GM06990 (cell line): ENCODE data around the gene ALX4.

ENCODE experiments used
- DNase-seq: peaks from one replicate; pipeline ENCODE4 v3.0.0-alpha.2; 2011; ENCODE audit not compliant: insufficient read length; ENCODE audit errors: extremely low read depth
- H3K27me3 ChIP-seq: replicated peaks from 2 replicates; pipeline ENCODE4 v1.6.0; 2011; ENCODE audit warnings: low read length; ENCODE audit not compliant: control insufficient read depth, insufficient read depth
- H3K36me3 ChIP-seq: 2 replicates; pipeline ENCODE4 v1.5.1; 2011; ENCODE audit warnings: low read length; ENCODE audit not compliant: control insufficient read depth, insufficient read depth
- H3K4me3 ChIP-seq: replicated peaks from 2 replicates; pipeline ENCODE4 v1.5.1; 2011; ENCODE audit warnings: low read depth, mild to moderate bottlenecking, control low read depth, low read length
- CTCF ChIP-seq: IDR thresholded peaks from 2 replicates; pipeline ENCODE4 v1.5.1; 2011; ENCODE audit warnings: low read length, control low read depth, mild to moderate bottlenecking, inconsistent platforms; ENCODE audit not compliant: insufficient read depth, poor library complexity, severe bottlenecking

The ALX4 gene

GRCh38 chr11:44219830-44220796, 89.8 kb downstream of the ALX4 start:
- TF ChIP-seq CTCF: no peak
- Histone ChIP-seq H3K27me3 (no peaks in the 10 kb centered on the region), H3K36me3 (no peaks in the 10 kb centered on the region), H3K4me3 (no peak overlapping the region)
- DNase-seq: no peak

GRCh38 chr11:44217432-44217831, 92.5 kb downstream of the ALX4 start:
- no peaks in the 10 kb centered on the region for H3K27me3 ChIP-seq
- no peak for TF ChIP-seq CTCF
- DNase-seq: no peak

GRCh38 chr11:44213148-44213547, 96.8 kb downstream of the ALX4 start:
- no peak for DNase-seq
- H3K27me3 ChIP-seq: no peaks in the 10 kb centered on the region
- H3K36me3 ChIP-seq: no peaks in the 10 kb centered on the region
- no peak for TF ChIP-seq CTCF
- no peak overlapping the region for H3K4me3 ChIP-seq

More at GRCh38 chr11:44217432-44217831, 92.5 kb downstream of the ALX4 start:
- Histone ChIP-seq H3K36me3 (no peaks in the 10 kb centered on the region), H3K4me3 (no peak overlapping the region)

- H3K27me3 ChIP-seq: no peaks in the 10 kb centered on the region
- H3K36me3 ChIP-seq: no peaks in the 10 kb centered on the region
- no peak overlapping the region for H3K4me3 ChIP-seq
- TF ChIP-seq CTCF: no peak
- DNase-seq: no peak
Measured at GRCh38 chr11:44212128-44212527, 97.8 kb downstream of the ALX4 start.
